Activated T-cell treated with anti-CD3 and anti-CD28 coated beads for 24 hours (primary cell): ENCODE measurements around the gene SSH2.
A peak's percentile ranks its signal among the peaks of the same experiment; 100 is the strongest.

ENCODE experiments used
- DNase-seq: peaks from one replicate; pipeline ENCODE4 v3.0.0-alpha.2; 2020; ENCODE audit warnings: low read depth

Gene SSH2

DNA sequence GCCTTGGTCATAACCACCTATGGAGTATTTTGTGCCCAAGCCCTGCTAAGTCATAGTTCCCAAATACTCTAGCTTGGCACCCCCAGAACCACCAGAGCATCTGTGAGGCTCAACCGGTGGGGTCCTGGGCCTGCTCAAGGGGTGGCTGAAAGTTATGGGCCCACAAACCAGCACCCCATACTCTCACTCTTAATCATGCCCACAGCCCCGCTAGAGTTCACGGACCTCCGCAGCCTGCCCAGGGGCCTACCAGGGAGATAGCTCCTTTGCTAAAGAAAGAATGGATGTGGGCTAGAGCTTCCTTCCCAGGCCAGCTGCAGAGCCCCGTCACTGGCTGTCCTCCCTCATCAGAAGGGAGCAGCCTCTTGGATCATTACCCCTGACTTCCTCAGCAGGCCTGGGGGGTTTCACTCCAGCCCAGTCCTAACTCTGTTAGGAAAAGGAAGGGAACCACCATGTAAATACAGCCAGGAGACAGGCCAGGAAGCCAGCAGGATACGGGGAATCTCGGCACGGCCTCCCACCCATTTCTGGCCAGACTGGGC is 341.9 kb downstream of the SSH2 start:
- DNase-seq: no peak

DNA sequence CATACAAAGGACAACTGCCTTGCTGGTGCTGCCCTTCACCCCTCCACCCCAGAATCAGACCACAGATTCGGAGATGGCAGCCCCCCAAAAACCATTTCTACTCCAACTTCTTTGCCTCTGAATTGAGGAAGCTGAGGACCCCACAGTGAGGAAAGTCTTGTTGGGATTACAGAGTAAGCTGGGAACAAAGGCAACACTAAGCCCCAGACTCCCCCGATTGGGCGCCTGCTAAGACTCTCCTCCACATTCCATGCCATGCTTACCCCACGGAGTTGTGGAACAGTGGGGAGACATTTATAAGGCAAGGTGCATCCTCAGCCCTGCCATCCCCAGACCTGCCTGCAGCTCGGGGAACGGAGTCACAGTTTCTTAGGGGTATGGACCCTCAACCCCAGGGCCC is 342.4 kb downstream of the SSH2 start:
- no peak for DNase-seq

DNA sequence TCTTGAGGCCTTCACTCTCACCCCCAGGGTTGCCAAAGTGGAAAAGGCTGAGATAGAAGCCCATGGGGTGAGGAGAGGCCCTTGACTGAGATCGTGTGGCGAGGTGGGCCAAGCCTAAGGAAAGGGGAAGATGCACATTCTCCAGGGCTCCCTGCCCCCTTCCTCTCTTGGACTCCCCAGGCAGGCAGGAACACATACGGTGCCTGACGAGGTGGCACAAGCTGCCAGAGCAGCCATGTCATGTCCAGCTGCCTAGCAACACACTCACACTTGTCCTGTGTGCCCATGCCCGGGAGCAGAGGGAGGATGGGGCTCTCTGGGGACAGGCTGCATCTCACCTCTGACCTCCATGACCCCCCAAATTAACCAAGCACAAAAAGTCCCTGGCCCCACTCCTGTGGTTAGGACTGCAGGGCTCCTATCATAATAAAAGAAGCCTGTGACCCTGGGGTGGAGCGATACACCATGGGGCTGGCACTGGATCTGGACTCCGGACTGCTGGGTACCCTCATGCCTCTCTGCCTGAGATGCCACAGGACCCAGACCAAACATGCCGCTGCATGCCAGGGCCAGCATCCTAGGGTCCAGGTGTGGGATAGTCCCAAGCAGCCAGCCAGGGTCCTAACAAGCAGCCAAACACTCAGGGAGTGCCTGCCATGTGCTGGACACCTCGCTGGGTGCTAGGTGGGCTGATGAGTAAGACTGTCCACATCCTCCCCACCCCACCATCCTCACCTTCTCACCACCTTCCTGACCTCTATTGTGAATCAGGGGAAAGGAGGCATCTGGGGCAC is 343.2 kb downstream of the SSH2 start:
- DNase-seq: no peak

DNA sequence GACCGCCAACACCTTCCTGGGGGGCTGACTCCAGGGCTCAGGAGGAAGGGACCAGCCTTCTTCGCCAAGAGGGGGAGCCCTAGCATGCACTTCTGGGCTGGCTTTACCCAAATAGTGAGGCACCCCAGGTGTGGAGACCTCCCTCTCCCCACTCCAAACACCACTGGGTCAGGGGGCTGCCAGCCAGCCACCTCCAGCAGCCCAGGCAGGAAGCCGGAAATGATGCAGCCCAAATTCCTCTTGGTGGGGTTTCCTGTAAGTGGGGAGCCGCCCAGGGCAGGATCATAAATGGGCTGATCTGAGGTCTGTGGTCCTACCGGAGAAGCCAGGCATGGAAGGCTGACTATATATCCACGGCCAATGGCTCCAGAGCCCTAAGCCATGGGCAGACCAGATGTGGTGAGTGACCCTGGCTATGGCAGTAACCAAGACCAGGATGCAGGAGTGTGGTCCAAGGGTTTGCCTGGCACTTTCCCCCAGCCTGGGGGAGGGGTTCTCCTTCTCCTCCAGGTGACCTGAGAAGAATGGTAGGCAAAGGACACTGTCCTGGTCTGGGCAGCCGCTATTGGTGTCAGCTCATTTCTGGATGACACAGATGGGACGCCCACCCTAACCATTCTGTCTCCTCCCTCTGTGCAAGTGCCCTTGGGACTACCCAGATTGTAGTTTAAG is 344.8 kb downstream of the SSH2 start:
- no peak for DNase-seq

DNA sequence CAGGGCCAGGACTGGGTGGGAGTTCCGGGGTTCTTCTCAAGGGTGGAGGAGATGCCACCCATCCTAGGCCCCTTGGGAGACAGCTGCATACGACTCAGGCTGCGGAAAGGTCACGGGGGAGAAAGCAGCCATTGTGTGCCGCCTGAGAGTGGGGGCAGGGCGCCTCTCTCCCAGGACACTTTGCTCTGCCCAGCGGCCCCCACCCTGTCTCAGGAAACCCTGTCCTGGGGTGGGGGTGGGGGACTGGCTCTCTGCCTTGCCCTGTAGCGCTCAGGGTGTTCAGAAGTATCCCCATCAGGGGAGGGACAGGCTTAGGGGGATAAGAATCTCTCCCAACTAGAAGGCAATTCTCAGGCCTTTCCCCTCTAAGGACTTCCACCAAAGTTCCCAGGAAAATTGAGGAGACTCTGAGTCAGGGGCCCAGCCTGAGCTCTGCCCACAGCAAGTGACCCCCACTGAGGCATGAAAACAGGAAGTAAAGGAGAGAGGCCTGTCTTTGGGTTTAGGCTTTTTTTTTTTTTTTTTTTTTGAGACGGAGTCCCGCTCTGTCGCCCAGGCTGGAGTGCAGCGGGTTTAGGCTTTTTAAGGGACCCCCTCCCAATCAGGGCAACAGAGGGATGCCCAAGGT is 345.5 kb downstream of the SSH2 start:
- DNase-seq: no peak

DNA sequence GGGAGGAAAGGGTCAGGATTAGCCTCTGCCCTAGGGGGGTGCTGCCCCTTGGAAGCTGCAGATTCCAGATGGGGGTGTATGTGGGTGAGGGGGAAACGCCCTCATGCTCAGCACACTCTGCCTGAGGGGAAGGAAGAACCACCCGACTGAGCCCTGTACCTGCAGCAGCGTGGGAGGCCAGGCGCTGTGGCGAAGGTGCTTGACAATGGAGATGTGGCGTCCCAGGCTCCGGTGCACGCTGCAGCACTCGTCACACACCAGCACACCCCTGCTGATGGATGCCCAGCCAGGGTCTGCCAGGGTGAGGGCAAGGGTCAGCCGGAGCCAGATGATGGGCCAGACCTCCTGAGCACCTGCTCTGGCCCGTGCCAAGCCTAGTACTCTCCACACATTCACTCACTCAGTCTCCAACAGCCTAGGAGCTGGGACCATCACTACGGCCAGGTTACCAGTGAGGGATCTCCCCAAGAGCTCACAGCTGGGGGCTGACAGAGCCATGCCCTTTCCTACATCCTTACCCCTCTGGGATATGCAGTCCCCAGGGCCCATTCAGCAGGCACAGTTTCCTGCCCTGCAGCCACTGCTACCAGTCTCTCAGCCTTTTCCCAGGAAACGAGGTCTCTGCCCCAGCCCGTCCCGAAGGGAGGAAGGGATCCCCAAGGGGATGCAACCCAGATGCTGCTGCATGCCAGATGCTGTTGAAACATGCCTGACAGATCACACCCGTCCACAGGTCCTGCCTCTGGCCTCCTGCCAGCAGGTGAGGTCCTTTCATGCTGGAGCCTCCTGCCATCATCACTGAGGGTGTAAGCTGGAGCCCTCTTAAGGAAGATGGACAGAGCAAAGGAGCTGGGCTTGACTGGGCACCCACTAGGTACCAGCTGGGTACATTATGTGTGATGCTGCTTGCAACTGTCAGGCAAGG is 346.4 kb downstream of the SSH2 start:
- no peak for DNase-seq

DNA sequence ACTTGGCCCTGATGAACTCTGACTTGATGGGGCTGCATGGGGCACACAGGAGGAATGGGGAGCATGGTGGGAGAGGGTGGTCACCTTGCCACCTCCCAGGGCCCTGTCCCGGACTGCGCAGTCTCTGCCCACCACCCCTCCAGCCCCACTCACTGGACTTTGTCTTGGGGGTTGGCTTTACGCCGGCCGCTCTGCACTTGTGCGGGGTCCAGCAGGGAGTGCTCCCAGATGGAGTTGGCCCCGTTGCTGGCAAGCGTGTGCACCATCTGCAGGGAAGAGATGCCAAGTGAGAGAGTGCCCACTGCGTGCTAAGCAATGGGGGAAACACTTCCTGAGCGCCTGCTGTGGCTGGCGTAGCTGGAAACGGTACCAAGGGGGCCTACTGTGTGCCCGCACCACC is 347.3 kb downstream of the SSH2 start:
- no peak for DNase-seq

DNA sequence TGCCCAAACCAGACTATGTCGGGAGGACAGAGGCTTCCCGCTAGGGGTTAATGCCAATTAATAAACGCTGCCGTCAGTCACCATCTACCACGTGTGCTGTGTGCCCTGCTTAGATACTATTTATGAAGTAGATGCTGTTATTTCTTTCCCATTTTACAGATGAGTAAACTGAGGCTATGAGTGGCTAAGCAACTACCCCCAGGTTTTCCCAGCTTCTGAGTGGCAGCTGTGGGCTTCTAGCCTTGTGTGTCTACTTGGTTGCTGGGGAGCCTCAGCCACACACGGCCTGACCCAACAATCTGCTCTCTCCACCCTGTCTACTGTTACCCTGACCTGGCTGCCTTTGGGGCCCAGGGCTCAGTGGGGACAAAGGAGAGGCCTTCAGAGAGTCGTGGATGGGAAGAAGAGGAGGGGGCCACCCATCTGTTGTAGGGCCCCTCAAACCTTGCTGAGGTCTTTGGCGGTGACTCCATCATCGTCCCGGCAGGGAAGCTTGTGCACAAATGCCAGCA is 347.7 kb downstream of the SSH2 start:
- no peak for DNase-seq

DNA sequence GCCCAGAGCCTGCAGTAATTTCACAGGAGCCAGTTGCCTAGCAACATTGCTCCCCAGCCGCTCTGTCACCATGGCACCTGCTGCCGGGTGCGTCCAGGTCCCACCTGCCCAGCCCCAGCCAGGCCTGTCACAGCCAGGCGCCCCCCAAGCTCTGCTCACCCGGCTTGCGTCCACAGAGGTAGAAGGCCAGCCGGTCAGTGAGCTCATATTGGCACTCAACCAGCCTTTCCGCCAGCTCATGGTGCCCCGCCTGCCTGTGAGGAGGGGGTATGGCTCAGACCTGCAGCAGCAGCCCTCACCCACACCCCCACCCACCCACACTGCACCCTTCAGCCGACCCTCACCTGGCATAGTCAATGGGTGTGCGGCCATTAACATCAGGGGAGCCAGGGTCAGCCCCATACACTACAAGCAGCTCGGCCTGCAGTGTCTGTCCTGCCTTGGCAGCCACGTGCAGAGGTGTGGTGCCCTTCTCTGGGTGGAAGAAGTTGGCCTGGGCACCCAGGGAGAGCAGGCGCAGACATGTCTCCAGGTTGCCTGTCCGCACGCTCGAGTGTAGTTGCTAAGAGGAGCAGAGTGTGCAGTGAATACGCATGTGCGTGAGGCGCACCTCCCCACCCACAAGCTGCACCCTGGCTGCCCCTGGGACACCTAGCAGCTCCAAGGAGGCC is 348.3 kb downstream of the SSH2 start:
- no peak for DNase-seq

DNA sequence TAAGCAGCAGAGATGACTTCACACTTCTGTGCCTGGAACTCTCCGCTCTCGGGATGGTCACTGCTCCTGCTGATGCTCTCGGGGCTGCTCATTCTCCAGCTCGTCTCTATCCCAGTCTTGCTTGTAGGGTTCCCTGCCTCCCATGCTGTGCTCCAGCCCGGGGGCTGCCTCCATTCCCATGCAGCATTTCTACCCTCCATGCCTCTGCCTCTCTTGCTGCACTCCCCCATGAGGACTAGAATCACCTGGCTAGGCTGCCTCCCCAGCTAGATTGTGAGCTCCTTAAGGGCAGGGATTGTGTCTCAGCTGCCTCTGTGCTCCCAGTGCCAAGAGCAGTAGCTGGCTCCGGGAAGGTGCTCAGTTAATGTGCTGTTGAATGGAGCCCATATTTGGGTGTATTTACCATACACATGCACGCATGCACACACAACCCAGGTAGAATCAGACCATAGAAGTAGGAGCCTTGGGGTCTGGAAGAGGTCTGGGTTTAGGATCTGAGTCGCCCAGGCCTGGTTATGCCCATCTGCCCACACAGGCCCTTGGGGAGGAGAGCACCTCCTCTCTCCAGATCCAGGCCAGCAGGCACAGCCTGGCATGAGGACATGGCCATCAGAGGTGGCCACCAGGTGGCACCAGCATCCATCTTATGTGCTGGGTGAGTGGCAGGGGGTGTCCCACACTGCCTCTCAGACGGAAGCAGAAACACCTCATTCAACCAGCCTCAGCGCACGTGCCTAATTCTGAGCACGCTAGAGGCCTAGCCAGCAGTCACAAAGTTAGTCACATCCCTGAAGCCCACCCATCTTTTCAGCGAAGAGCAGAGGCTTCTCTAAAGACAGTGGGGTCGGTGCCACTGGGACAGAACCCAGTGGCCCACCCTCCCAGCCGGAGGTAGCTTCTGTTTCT is 349.9 kb downstream of the SSH2 start:
- DNase-seq: peak; percentile 86

DNA sequence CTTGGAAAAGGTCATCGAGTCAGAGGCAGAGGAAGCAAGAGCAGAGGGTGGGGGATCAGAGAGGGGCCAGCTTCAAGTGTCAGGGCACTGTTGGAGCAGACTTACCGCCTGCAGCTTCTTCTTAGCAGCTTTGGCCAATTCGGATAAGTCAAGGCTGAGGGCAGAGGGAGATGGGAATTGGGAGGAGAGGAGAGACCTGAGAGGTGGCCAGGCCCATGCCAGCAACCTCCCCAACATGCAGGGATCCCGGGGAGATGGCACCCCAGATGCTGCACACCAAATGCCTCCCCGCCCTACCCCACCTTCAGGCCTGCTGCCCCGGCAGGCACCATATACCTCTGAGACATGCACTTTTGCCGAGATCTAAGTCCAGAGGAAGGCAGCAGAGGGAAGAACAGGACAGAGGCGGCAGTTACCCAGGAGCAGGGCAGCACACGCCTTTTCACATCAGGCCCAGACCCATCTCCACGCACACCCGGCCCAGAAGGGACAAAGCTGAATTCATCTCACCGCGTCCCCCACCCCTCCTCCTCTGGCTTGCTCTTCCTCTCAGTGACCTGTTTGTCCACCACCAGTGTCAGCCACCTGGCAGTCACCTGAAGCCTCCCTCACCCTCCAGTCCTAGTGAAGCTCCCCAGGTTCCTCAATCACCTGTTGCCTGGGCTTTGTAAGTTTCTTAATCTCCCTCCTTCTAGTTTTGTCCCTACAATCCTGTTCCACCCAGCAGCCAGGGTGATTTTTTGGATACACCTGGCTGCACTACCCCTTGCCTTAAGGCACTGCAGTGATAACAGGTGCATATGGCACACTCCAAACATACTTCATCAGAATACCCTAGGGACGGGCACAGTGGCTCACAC is 351.2 kb downstream of the SSH2 start:
- DNase-seq: no peak

DNA sequence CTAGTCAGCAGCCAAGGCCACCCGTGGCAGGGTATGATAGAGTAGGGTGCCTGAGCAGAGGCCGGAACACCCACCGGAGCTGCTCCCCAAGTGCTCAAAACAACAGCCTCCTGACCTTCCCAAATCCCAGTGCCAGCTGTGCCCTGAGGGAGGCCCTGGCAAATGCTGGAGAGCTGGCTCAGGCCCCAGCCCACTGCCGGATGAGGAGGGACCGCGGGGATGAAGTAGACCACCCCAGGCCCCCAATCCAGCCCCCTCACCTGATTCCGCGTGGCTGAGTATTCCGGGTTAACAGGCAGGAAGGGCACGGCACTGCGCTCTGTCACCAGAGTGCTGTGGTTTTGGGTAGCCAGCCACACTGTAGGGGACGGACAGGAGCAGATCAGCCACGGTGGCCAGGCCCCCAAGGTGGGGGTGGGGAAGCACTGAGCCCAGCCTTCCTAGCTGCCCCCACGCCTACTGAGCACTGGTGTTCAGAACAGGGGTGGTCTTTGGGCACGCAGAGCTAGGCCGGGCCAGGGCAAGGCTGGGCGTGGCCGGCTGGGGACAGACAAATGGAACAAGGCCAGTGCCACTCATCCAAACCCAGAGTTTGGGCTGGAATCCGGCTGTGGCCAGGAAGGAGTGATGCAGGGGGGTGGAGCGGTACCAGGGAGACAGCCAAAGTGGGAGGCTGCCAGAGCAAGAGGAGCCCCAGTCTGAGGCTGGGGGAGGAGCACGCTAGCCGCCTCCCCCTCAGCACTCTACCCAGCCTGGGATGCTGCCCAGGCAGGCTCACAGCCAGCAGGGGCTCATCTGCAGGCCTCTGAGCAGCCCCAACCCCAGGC is 352.4 kb downstream of the SSH2 start:
- DNase-seq: no peak

DNA sequence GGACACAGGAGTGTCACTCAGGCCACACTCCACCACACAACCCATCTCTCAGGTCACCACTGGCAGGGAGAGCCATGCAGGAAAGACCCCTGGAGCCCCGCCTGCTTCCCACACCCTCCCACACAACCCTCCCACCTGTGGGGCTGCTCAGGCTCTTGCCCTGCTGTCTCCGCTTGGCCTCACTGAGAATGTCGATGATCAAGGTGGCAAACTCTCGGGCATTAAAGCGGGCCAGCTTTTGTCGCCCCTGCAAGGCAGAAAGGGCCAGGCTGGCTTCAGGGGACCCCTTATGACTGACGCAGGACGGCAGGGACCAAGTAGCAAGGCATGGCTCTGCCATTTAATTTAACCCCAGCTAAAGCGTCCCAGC is 353.0 kb downstream of the SSH2 start:
- no peak for DNase-seq

DNA sequence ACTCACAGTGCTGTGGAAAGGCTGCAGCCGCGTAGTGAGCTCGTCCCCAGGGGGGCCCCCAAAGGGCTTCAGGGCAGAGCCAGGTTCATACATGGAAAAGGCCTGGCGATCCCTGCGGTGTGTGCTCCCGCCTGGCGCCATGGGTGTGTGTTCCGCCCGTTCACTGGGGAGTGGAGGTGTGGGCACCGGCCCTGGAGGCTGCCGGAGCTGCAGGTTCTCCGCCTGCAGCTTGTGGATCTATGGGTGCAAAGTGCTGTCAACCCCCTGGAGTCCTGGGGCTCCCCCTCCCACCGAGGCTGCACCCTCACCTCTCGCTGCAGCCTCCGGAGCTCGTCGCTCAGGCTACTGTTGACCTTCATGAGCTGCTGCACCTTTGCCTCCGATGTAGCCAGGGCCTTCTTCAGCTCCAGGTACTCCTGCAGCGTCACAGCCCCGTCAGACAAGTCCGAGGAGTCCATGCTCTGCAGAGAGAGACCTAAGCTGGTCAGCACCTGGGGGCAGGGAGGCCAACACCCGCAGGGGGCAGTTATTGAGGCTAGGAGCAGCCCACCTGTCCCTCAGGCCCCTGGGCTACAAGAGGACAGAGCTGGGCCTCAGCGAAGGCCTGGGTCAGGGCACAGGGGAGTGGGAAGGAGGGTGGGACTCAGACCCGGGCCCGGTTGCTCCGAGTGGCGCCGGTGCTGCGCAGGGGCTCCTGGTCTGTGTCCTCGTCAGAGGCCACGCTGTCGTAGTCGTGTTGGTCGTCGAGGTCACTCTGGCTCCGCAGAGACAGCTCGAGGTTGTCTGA is 353.6 kb downstream of the SSH2 start:
- no peak for DNase-seq
